ENCODE measurements around the gene INTS13. TPM values are rescaled to one million over a fixed set of nuclear protein-coding genes. Genes with fewer than 3 reads are reported as not detected.

The INTS13 gene
- total RNA-seq, 1 donor: 50.5 TPM

GRCh38 chr12:26937443-26937862 is 328 bp downstream of the INTS13 start:
- no peak for DNase-seq (ENCODE audit: low read depth)
- TF ChIP-seq CTCF (IDR thresholded peaks at IDR 0.05; ENCODE audit: insufficient read depth, low read depth, low read length): no peak
- H3K4me3 ChIP-seq (ENCODE audit: low read depth, low read length): peak overlapping the region; percentile 94

- no peak for TF ChIP-seq CTCF (IDR thresholded peaks at IDR 0.05; ENCODE audit: insufficient read depth, low read depth, low read length)
- H3K4me3 ChIP-seq (ENCODE audit: low read depth, low read length): peak overlapping the region; percentile 94
- DNase-seq (ENCODE audit: low read depth): no peak
Measured at GRCh38 chr12:26936559-26937442, 980 bp downstream of the INTS13 start.

GRCh38 chr12:26935636-26936378 is 2.0 kb downstream of the INTS13 start:
- no peak for DNase-seq (ENCODE audit: low read depth)
- no peak for TF ChIP-seq CTCF (IDR thresholded peaks at IDR 0.05; ENCODE audit: insufficient read depth, low read depth, low read length)
- H3K4me3 ChIP-seq (ENCODE audit: low read depth, low read length): peak overlapping the region; percentile 16

GRCh38 chr12:26929590-26929989 is 8.2 kb downstream of the INTS13 start:
- no peak for DNase-seq (ENCODE audit: low read depth)
- TF ChIP-seq CTCF (IDR thresholded peaks at IDR 0.05; ENCODE audit: insufficient read depth, low read depth, low read length): no peak
- no peak overlapping the region for H3K4me3 ChIP-seq (ENCODE audit: low read depth, low read length)

- no peak overlapping the region for H3K4me3 ChIP-seq (ENCODE audit: low read depth, low read length)
- no peak for TF ChIP-seq CTCF (IDR thresholded peaks at IDR 0.05; ENCODE audit: insufficient read depth, low read depth, low read length)
- DNase-seq (ENCODE audit: low read depth): no peak
Measured at GRCh38 chr12:26928661-26929060, 9.1 kb downstream of the INTS13 start.

GRCh38 chr12:26921886-26922285 is 15.9 kb downstream of the INTS13 start:
- H3K4me3 ChIP-seq (ENCODE audit: low read depth, low read length): no peak overlapping the region
- DNase-seq (ENCODE audit: low read depth): no peak
- no peak for TF ChIP-seq CTCF (IDR thresholded peaks at IDR 0.05; ENCODE audit: insufficient read depth, low read depth, low read length)
